Caco-2 (cell line): ENCODE data around the gene RASGEF1C. TPM values are rescaled to one million over a fixed set of nuclear protein-coding genes. Genes with fewer than 3 reads are reported as not detected.
A peak's percentile ranks its signal among the peaks of the same experiment; 100 is the strongest.

Experiments
- BruUV-seq: library from RNA; stranded (reverse); fragments of 400-500 nt; replicated peaks from 2 replicates; lab custom pipeline; 2021; lab: Mats Ljungman, UMichigan
- CTCF ChIA-PET: fragments of 300-600 bp; sonication (Branson Sonifier 250); formaldehyde crosslinking; loops from one replicate; lab custom pipeline; 2022; ENCODE audit warnings: antibody characterized with exemption; lab: Charles Lee
- POLR2A ChIA-PET: fragments of 300-600 bp; sonication (Branson Sonifier 250); formaldehyde crosslinking; loops from one replicate; lab custom pipeline; 2022; ENCODE audit warnings: antibody characterized with exemption; lab: Charles Lee
- DNase-seq, 2 experiments: peaks; one replicate each; pipeline versions ENCODE4 v3.0.0 to v3.0.0-alpha.2; 2020 to 2022
- H3K27me3 ChIP-seq: replicated peaks from 2 replicates; pipeline ENCODE4 v1.6.0; 2011; ENCODE audit warnings: low read length; ENCODE audit not compliant: control insufficient read depth, insufficient read depth
- H3K36me3 ChIP-seq: 2 replicates; pipeline ENCODE4 v1.5.1; 2011; ENCODE audit warnings: low read length; ENCODE audit not compliant: control insufficient read depth, insufficient read depth
- H3K4me1 ChIP-seq: fragments of 250-450 bp; sonication (Bioruptor Pico); 2 replicates; pipeline ENCODE4 v1.5.1; 2020; ENCODE audit warnings: mild to moderate bottlenecking
- H3K4me3 ChIP-seq: 2 replicates; pipeline ENCODE4 v1.5.1; 2011; ENCODE audit warnings: low read depth, mild to moderate bottlenecking, control low read depth, low read length
- H3K9me3 ChIP-seq: fragments of 250-450 bp; sonication (Bioruptor Pico); 2 replicates; pipeline ENCODE4 v1.5.1; 2020; ENCODE audit warnings: mild to moderate bottlenecking, moderate library complexity
- H3K27ac Mint-ChIP-seq: one replicate; pipeline ENCODE4 v1.8.0; 2022; ENCODE audit warnings: mixed read lengths; ENCODE audit not compliant: unreplicated experiment
- H3K27me3 Mint-ChIP-seq: one replicate; pipeline ENCODE4 v1.8.0; 2022; ENCODE audit warnings: mixed read lengths; ENCODE audit not compliant: insufficient read depth, unreplicated experiment
- H3K36me3 Mint-ChIP-seq: one replicate; pipeline ENCODE4 v1.8.0; 2022; ENCODE audit warnings: mild to moderate bottlenecking, mixed read lengths; ENCODE audit not compliant: insufficient read depth, unreplicated experiment
- H3K4me1 Mint-ChIP-seq: one replicate; pipeline ENCODE4 v1.8.0; 2022; ENCODE audit warnings: low read depth, mixed read lengths; ENCODE audit not compliant: unreplicated experiment
- H3K4me3 Mint-ChIP-seq: one replicate; pipeline ENCODE4 v1.8.0; 2022; ENCODE audit warnings: mild to moderate bottlenecking, moderate library complexity, mixed read lengths; ENCODE audit not compliant: unreplicated experiment
- H3K9me3 Mint-ChIP-seq: one replicate; pipeline ENCODE4 v1.8.0; 2022; ENCODE audit warnings: mixed read lengths; ENCODE audit not compliant: unreplicated experiment
- CTCF ChIP-seq, 2 experiments: fragments of 200-600 bp in 1 of 2; IDR thresholded peaks; 1 replicate in 1 of 2; 2 replicates in 1 of 2; pipeline versions ENCODE4 v1.5.1 to v1.8.0; 2011 to 2022; ENCODE audit warnings: antibody characterized with exemption in 1 of 2, control low read depth in 1 of 2, inconsistent platforms in 1 of 2, low read depth in 1 of 2, low read length in 1 of 2, mild to moderate bottlenecking in 1 of 2, moderate library complexity in 1 of 2; ENCODE audit not compliant: insufficient read depth in 1 of 2, severe bottlenecking in 1 of 2, unreplicated experiment in 1 of 2
- intact Hi-C: fragments of 100-400 bp; cut with micrococcal nuclease; formaldehyde crosslinking; loops from one replicate; pipeline ENCODE4 v1.10.0; 2022; ENCODE audit not compliant: unreplicated experiment
- total RNA-seq: library from RNA; stranded (reverse); gene quantifications from 2 replicates; pipeline ENCODE4 v1.2.3, GENCODE V29; 2022

Gene RASGEF1C
- total RNA-seq, 1 experiment from 2014 or later = not detected

- Histone ChIP-seq H3K4me1 (no peaks in the 10 kb centered on the region), H3K9me3 (no peaks in the 10 kb centered on the region), H3K4me3 (no peak overlapping the region), H3K27me3 (no peaks in the 10 kb centered on the region), H3K36me3 (no peaks in the 10 kb centered on the region)
- intact Hi-C loops = loop anchor here (2.0 kb wide), 1 partner anchor 354 kb away; no protein-coding TSS in a partner anchor
- ChIA-PET POLR2A (no interaction called here), CTCF (interaction anchor here (1.2 kb wide), 2 partner anchors 92 to 199 kb away, joined by 3 to 4 read pairs; partner anchors contain the start of gene RASGEF1C)
- H3K4me3 Mint-ChIP-seq = no peak overlapping the region
- no peaks in the 10 kb centered on the region for H3K36me3 Mint-ChIP-seq
- no peak overlapping the region for H3K27ac Mint-ChIP-seq
- no peaks in the 10 kb centered on the region for H3K4me1 Mint-ChIP-seq
- TF ChIP-seq CTCF (IDR thresholded peaks at IDR 0.05; ENCODE audit: insufficient read depth in 1 of 2, low read depth in 1 of 2, low read length in 1 of 2, severe bottlenecking in 1 of 2, unreplicated experiment in 1 of 2) = peak; percentile 60 to 78
- no peaks in the 10 kb centered on the region for H3K9me3 Mint-ChIP-seq
- DNase-seq = peak; percentile 52 to 61
- no TSS peak for BruUV-seq
- H3K27me3 Mint-ChIP-seq = no peaks in the 10 kb centered on the region
Measured at GRCh38 chr5:180117000-180117725, 91.8 kb downstream of the RASGEF1C start.

GRCh38 chr5:180116077-180116999 is 92.7 kb downstream of the RASGEF1C start:
- Histone ChIP-seq H3K36me3 (no peaks in the 10 kb centered on the region), H3K9me3 (no peaks in the 10 kb centered on the region), H3K4me1 (no peaks in the 10 kb centered on the region), H3K4me3 (no peak overlapping the region), H3K27me3 (no peaks in the 10 kb centered on the region)
- ChIA-PET CTCF (interaction anchor here (0.7 to 1.2 kb wide), 4 partner anchors 93 to 239 kb away, joined by 3 to 4 read pairs (median 3); partner anchors contain the start of gene RASGEF1C), POLR2A (no interaction called here)
- H3K27me3 Mint-ChIP-seq = no peaks in the 10 kb centered on the region
- no peaks in the 10 kb centered on the region for H3K36me3 Mint-ChIP-seq
- no peak for TF ChIP-seq CTCF (IDR thresholded peaks at IDR 0.05; ENCODE audit: insufficient read depth in 1 of 2, low read depth in 1 of 2, low read length in 1 of 2, severe bottlenecking in 1 of 2, unreplicated experiment in 1 of 2)
- no TSS peak for BruUV-seq
- peak in 1 of 2 experiments; percentile 29 for DNase-seq
- H3K4me1 Mint-ChIP-seq = no peaks in the 10 kb centered on the region
- H3K27ac Mint-ChIP-seq = no peak overlapping the region
- intact Hi-C loops = loop anchor here (2.0 kb wide), 1 partner anchor 354 kb away; no protein-coding TSS in a partner anchor
- H3K4me3 Mint-ChIP-seq = no peak overlapping the region
- no peaks in the 10 kb centered on the region for H3K9me3 Mint-ChIP-seq
